ENCODE data around the gene PITX1.
"Not testable (repeated sequence)": the region's sequence is repeated elsewhere in the genome, so short reads cannot be mapped to it uniquely, and the experiment has no call there.

Gene PITX1

DNA sequence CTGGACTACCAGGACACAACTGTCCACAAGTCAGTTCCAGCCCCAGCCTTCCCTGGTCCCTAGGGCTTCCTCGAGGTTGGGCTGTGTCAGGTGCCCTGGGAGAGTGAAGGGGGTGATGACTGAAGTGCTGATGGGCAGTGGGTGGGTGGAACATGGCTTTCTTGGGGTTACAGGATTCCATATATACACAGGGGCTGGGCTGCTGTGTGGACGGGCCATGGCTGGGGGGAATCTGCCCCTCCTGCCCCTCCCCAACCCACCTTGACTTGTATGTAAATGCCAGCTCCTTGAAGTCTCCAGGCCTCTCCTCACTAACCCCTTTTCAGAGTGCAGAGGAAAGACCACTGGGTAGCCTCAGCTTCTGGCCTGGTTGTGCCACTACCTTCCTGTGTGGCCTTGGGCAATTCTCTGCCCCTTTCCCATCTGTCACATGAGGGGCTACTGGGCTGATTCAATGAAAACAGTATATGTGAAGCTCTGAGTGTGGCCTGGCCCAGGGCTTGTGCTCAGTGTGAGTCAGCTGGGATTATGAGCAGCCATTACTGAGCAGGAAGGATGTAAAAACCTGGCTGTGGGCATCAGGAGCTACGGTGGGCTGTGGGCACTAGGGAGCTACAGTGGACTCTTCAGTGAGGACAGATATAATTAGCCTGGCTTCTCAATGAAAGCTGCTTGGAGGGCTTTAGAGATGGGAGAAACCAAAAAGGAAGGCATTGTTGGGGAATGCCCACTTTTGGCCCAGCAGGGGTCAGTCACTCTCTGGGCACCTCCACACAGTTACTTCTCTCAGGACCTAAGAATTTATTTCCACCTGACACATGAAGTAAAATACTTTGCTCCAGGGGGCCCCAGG, 23.3 kb downstream of the PITX1 start:
- no peak for DNase-seq (ENCODE audit: low read depth)

DNA sequence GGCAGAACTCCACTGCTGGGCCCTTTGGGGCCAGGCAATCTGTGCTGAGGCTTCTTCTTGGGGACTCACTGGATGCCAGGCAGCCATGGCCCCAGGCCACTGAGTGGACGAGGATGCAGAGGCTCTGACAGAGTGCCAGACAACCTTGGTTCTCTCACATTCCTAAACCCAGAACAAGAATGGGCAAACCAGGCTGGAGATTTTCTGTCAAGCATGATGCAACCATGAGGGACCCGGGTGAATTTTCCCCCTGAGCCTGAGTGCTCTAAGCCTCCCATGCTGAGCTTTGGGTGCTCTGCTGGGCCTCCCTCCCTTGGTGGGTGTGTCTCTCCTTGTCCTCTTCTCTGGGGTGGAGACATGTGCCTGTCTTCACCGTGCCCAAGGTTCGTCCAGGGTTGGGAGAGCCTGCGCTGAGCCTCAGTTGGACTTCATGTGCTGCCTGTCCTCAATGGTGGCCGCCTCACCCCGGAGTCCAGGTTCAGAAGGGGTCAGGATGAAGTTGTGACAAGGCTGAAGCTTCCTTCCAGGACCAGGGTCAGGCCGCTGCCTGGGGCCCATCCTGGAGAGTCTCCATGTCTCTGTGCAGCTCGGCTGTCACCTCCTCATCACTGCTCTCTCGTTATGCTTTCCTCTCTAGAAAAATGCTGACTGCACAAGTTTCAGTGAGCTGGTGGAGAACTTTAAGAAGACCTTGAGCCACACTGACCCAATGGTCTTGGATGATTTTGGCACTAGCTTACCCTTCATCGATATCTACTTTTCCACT, 24.1 kb downstream of the PITX1 start:
- DNase-seq (ENCODE audit: low read depth) = no peak

GRCh38 chr5:135008981-135009735, 24.9 kb downstream of the PITX1 start:
- DNase-seq (ENCODE audit: low read depth) = no peak

DNA sequence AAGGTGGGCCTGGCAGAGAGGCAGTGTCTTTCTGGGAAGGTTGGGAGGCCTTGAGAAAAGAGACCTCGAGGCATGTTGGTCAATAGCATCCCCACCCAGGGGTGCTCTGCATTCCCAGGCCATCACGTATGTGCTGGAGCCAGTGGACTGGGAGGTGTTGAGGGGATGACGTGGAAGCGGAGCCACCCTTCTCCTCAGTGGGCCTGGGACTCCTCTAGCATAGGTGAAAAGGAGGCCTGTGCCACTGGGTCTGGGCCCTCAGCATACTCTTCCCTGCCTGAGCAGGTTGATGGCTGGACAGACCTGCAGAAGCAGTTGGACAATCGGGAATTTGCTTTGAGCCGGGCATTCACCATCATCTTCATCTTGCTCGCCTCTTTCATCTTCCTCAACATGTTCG, 25.5 kb downstream of the PITX1 start:
- DNase-seq (ENCODE audit: low read depth) = no peak

- DNase-seq (ENCODE audit: low read depth) = no peak
Observed at GRCh38 chr5:135007749-135008363, 26.2 kb downstream of the PITX1 start.

DNA sequence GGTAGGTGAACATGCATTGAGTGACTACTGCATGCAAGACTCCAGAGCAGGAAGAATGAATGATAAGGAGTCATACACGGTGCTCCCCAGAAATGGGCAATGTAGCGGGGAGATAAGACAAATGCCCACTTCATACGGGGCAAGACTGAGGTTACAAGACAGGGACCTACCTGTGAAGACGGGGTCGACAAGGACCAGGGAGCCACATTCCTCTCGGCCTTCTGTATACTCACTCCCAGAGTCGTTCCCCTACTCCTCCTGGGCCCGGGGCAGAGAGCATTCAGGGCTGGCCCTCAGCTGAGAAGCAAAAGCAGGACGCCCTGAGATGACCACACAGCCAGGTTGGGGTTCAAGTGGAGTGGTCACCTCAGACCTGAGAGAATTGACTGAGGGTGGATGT, 26.7 kb downstream of the PITX1 start:
- DNase-seq (ENCODE audit: low read depth) = no peak

GRCh38 chr5:135005076-135005475, 29.0 kb downstream of the PITX1 start:
- DNase-seq (ENCODE audit: low read depth) = no peak

- no peak for DNase-seq (ENCODE audit: low read depth)
Observed at GRCh38 chr5:135004376-135004775, 29.7 kb downstream of the PITX1 start.

DNA sequence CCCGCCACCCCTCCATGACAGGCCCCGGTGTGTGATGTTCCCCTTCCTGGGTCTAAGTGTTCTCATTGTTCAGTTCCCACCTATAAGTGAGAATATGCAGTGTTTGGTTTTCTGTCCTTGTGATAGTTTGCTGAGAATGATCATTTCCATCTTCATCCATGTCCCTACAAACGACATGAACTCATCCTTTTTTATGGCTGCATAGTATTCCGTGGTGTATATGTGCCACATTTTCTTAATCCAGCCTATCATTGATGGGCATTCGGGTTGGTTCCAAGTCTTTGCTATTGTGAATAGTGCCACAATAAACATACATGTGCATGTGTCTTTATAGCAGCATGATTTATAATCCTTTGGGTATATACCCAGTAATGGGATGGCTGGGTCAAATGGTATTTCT, 36.0 kb downstream of the PITX1 start:
- DNase-seq (ENCODE audit: low read depth) = not testable (repeated sequence)

- no peak for DNase-seq (ENCODE audit: low read depth)
Observed at GRCh38 chr5:134997015-134997414, 37.0 kb downstream of the PITX1 start.

- DNase-seq (ENCODE audit: low read depth) = no peak
Observed at GRCh38 chr5:134995850-134996402, 38.1 kb downstream of the PITX1 start.

DNA sequence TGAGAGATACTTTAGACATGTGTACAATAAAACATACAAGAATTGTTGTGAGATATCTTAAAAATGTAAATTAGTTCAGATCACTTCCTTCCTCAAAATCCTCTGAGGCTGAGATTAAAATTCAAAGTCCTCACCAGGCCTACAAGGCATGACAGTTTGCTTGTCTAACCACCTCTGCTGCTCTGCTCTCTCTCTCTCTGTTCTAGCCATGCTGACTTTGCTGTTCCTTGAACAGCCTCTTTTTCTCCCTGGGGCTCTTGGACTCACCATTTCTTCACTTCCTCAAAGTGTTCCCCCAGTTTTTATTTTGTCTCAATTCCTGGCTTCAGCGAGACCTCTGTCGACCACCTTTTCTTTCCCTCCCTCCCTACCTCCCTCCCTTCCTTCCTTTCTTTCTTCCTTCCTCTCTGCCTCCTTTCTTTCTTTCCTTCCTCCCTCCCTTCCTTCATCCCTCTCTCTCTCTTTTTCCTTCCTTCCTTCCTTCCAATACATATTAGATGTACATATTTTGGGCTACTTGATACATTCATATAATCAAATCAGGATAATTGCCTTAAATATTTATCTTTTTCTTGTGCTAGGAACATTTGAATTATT, 39.4 kb downstream of the PITX1 start:
- DNase-seq (ENCODE audit: low read depth) = no peak

- no peak for DNase-seq (ENCODE audit: low read depth)
Observed at GRCh38 chr5:134993161-134993560, 40.9 kb downstream of the PITX1 start.

DNA sequence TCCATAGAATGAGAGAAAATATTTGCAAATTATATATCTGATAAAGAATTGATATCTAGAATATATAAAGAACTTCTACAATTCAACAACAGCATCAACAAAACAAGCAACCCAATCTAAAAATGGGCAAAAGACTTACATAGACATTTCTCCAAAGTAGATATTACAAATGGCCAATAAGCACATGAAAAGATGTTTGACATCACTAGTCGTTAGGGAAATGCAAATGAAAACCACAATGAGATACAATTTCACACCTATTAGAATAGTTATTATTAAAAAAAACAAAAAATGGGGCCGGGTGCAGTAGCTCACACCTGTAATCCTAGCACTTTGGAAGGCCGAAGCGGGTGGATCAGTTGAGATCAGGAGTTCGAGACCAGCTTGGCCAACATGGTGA, 41.9 kb downstream of the PITX1 start:
- no peak for DNase-seq (ENCODE audit: low read depth)

GRCh38 chr5:134990183-134990582, 43.8 kb downstream of the PITX1 start:
- DNase-seq (ENCODE audit: low read depth) = not testable (repeated sequence)

GRCh38 chr5:134989266-134989830, 44.7 kb downstream of the PITX1 start:
- DNase-seq (ENCODE audit: low read depth) = no peak

DNA sequence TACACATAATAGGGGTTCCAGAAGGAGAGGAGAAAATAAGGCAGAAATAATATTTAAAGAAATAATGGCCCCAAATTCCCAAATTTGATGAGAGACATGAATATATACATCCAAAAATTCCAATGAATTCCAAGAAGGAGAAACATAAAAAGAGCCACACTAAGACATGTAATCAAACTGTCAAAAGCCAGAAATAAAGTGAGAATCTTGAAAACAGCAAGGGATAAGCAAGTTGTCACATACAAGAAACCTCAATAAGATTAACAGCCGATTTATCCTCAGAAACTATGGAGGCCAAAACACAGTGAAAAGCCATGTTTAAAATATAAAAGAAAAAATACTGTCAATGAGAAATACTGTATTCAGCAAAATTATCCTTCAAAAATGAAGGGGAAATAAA, 51.8 kb downstream of the PITX1 start:
- DNase-seq (ENCODE audit: low read depth) = no peak

GRCh38 chr5:134979416-134979815, 54.6 kb downstream of the PITX1 start:
- no peak for DNase-seq (ENCODE audit: low read depth)
